ENCODE data around the gene TOR2A.

DNA sequence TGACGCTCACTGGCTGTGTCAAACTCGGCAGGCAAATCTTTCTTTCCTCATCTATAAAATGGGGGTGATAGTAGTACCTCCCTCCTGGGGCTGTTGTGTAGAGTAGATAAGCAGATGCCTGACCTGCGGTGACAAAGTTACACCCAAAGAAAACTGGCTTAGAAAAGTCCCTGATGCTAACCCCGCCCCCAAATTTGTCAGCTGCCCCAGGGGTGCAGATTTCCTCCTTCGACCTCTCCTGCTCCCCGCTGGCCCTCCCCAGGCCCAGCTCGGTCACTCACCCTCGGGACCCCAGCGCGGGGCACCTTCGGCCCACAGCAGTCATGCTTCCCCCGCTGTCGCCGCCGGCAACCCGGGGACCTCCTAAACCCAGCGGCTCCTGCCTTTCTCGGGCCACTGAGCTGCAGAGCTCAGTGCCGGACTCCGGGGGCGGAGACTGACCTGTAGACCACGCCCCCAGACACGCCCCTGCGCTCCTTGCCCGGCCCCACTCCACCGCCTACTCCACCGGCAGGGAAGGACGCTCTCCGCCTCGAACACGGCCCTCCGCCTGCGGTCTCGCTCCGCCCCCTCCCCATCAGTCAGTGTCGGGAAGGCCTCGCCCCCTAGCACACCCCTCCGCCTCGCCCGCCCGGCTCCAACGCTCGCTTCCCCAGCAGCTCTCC is 35.9 kb upstream of the TOR2A start:
- TF ChIP-seq, protein P1, sequence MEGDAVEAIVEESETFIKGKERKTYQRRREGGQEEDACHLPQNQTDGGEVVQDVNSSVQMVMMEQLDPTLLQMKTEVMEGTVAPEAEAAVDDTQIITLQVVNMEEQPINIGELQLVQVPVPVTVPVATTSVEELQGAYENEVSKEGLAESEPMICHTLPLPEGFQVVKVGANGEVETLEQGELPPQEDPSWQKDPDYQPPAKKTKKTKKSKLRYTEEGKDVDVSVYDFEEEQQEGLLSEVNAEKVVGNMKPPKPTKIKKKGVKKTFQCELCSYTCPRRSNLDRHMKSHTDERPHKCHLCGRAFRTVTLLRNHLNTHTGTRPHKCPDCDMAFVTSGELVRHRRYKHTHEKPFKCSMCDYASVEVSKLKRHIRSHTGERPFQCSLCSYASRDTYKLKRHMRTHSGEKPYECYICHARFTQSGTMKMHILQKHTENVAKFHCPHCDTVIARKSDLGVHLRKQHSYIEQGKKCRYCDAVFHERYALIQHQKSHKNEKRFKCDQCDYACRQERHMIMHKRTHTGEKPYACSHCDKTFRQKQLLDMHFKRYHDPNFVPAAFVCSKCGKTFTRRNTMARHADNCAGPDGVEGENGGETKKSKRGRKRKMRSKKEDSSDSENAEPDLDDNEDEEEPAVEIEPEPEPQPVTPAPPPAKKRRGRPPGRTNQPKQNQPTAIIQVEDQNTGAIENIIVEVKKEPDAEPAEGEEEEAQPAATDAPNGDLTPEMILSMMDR (IDR thresholded peaks at IDR 0.05), result peak in 1 of 4 experiments; percentile 20
- peak; percentile 79 for TF ChIP-seq POLR2AphosphoS5 (IDR thresholded peaks at IDR 0.05)
- TF ChIP-seq EP300 (IDR thresholded peaks at IDR 0.05), result no peak
- peak in 1 of 2 donors; percentile 28 for TF ChIP-seq POLR2A (IDR thresholded peaks at IDR 0.05)

Measured in gastroesophageal sphincter (tissue), 3 donors.